ENCODE data around the gene DZIP1. TPM values are rescaled to one million over a fixed set of nuclear protein-coding genes. Genes with fewer than 3 reads are reported as not detected.
"Not testable (repeated sequence)": the region's sequence is repeated elsewhere in the genome, so short reads cannot be mapped to it uniquely, and the experiment has no call there.

The DZIP1 gene
- total and polyA plus RNA-seq, 12 donors = 2.0 to 7.0 (median 3.6) TPM

DNA sequence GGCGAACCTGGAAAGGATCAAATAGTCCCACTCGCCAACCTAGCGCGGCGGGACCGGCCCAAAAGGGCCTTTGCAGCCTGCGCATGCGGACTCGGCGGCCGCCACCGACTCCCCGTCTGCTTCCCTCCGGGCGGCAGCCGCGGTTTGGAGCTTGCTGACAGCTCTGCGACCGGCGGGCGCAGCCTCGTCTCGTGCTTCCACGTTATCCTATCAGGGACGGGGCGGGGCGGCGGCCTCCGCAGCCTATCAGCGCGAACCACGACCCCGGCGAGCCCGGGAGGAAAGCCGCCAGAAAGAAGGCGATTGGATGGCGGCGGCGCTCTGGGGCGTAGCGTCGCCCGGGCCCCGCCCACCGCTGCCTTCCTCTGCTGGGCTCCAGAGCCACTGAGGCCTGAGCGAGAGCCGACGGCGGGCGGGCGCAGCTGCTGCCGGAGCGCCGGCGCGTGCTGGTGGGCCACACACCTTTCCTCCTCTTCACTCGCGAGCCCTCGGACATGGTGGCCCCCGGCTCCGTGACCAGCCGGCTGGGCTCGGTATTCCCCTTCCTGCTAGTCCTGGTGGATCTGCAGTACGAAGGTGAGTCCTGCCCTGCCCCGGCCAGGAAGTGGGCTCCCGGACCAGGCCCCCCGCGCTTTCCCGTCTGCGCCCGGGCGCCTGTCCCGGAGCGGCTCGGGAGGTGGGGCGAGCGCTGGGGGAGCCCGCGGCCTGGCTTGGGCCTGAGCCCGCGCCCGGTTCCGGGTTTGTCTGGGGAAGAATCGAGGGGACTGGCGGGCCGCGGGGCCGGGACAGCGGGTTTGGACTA, 32.5 kb upstream of the DZIP1 start, which contains the start of gene DNAJC3:
Gene DNAJC3 (plus strand): TSS at position 378 of the 802 bp plus-strand sequence. CDS start 117 bp downstream, at position 495.
- 0% methylated on average over 80 to 90 of the region's 90 CpGs for WGBS, 2 donors
- peaks cover 0 to 59% (median 37%) of the 10 kb centered on the region in 9 donors for H3K4me1 ChIP-seq
- H3K4me3 ChIP-seq = peak within 1 kb of the TSS; percentile 78 to 98 (median 86)
- H3K36me3 ChIP-seq = no peaks in the 10 kb centered on the region
- peak within 1 kb of the TSS; percentile 89 to 99 (median 96) for H3K27ac ChIP-seq
- H3K27me3 ChIP-seq = no peaks in the 10 kb centered on the region
- intact Hi-C loops (cut with DNase I) = no loop called here
- peaks cover 0 to 19% (median 0%) of the 10 kb centered on the region in 11 donors for H3K9me3 ChIP-seq
- DNase-seq (peak; percentile 98 to 99), ATAC-seq (peak; percentile 97 to 99 (median 98))
- TF ChIP-seq, protein P1, sequence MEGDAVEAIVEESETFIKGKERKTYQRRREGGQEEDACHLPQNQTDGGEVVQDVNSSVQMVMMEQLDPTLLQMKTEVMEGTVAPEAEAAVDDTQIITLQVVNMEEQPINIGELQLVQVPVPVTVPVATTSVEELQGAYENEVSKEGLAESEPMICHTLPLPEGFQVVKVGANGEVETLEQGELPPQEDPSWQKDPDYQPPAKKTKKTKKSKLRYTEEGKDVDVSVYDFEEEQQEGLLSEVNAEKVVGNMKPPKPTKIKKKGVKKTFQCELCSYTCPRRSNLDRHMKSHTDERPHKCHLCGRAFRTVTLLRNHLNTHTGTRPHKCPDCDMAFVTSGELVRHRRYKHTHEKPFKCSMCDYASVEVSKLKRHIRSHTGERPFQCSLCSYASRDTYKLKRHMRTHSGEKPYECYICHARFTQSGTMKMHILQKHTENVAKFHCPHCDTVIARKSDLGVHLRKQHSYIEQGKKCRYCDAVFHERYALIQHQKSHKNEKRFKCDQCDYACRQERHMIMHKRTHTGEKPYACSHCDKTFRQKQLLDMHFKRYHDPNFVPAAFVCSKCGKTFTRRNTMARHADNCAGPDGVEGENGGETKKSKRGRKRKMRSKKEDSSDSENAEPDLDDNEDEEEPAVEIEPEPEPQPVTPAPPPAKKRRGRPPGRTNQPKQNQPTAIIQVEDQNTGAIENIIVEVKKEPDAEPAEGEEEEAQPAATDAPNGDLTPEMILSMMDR (IDR thresholded peaks at IDR 0.05) = no peak

DNA sequence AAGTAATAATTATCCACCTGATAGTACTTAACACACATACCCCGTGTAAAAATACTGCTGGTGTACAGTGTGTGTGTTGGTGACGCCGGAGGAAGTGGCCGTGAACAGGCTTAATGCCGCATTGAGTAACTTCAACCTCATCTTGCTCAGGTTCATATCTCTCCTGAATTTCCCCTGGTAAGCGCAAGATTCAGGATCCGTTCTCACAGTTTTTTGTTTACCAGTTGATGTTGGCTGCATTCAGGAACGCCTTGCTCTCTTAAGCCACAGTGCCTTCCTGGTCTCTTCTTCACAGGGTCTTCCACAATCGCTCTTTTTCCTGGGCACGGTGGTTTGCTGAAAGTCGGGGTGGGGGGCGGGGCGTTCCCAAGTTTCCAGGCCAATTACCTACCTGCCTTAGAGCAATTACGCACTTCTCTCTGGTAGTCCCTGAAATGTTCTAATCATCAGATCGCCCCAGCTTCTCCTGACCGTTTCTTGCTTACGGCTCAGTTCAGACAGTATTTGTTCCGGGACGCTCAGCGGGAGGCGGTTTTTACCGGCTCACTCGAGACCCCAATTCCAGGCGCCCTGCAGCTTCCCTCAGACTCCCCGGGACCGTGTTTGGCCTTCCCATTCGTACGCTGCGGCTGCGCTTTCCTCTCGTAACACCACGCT, 31.7 kb upstream of the DZIP1 start:
- WGBS, 2 donors = 0% methylated on average over 32 of the region's 32 CpGs
- intact Hi-C loops (cut with DNase I) = no loop called here
- peak overlapping the region; percentile 51 to 94 (median 86) for H3K4me3 ChIP-seq
- peak overlapping the region; percentile 73 to 99 (median 96) for H3K27ac ChIP-seq
- DNase-seq (peak in 1 of 2 donors; percentile 10), ATAC-seq (peak in 1 of 8 donors; percentile 6)
- peaks cover 0 to 52% (median 32%) of the 10 kb centered on the region in 9 donors for H3K4me1 ChIP-seq
- peaks cover 0 to 27% (median 3%) of the 10 kb centered on the region in 11 donors for H3K9me3 ChIP-seq
- H3K36me3 ChIP-seq = no peaks in the 10 kb centered on the region
- TF ChIP-seq, protein P1 (IDR thresholded peaks at IDR 0.05) = no peak
- H3K27me3 ChIP-seq = no peaks in the 10 kb centered on the region

- TF ChIP-seq, protein P1 (IDR thresholded peaks at IDR 0.05) = no peak
- no peak overlapping the region for H3K4me3 ChIP-seq
- H3K27ac ChIP-seq = no peak overlapping the region
- H3K36me3 ChIP-seq = no peaks in the 10 kb centered on the region
- DNase-seq (no peak), ATAC-seq (peak in 4 of 8 donors; percentile 17 to 72 (median 44))
- no peaks in the 10 kb centered on the region for H3K27me3 ChIP-seq
- H3K4me1 ChIP-seq = peaks cover 0 to 21% (median 9%) of the 10 kb centered on the region in 9 donors
- intact Hi-C loops (cut with DNase I) = no loop called here
- WGBS, 2 donors = 57 to 64% methylated on average over 5 of the region's 5 CpGs
- H3K9me3 ChIP-seq = peaks cover 0 to 73% (median 44%) of the 10 kb centered on the region in 11 donors
Measured at GRCh38 chr13:95671597-95671996, 27.1 kb upstream of the DZIP1 start.

DNA sequence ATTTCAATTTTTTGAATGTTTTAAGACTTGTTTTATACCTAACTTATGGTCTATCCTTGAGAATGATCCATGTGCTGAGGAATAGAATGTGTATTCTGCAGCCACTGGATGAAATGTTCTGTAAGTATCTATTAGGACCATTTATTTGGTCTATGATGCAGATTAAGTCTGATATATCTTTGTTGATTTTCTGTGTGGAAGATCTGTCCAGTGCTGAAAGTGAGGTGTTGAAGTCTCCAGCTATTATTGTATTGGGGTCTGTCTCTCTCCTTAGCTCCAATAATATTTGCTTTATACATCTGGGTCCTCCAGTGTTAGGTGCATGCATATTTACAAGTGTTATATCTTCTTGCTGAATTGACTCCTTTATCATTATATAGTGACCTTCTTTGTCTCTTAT, 22.7 kb upstream of the DZIP1 start:
- not testable (repeated sequence) for H3K27me3 ChIP-seq, ATAC-seq, H3K4me3 ChIP-seq, DNase-seq, H3K4me1 ChIP-seq, H3K27ac ChIP-seq, H3K36me3 ChIP-seq
- H3K9me3 ChIP-seq = peaks cover 0 to 84% (median 50%) of the 10 kb centered on the region in 11 donors
- intact Hi-C loops (cut with DNase I) = loop anchor here in 4 of 10 donors (10.0 kb wide), 2 partner anchors 132 to 172 kb away; no protein-coding TSS in a partner anchor

Measured in heart right ventricle (tissue), 16 donors.